22Rv1 (cell line): ENCODE measurements around the gene SYNE3.
"Not testable (repeated sequence)": the region's sequence is repeated elsewhere in the genome, so short reads cannot be mapped to it uniquely, and the experiment has no call there.

ENCODE experiments used
- H3K27ac ChIP-seq: fragments of 450-650 bp; 2 replicates; pipeline ENCODE4 v1.5.1; 2017
- ZFX ChIP-seq: fragments of 450-650 bp; IDR thresholded peaks from 2 replicates; pipeline ENCODE4 v1.6.1; 2017; ENCODE audit warnings: antibody characterized with exemption, borderline replicate concordance
- TF ChIP-seq, protein P1 (sequence below): fragments of 450-650 bp; IDR thresholded peaks from 2 replicates; pipeline ENCODE4 v1.5.1; 2017; ENCODE audit warnings: mild to moderate bottlenecking

SYNE3 gene

DNA sequence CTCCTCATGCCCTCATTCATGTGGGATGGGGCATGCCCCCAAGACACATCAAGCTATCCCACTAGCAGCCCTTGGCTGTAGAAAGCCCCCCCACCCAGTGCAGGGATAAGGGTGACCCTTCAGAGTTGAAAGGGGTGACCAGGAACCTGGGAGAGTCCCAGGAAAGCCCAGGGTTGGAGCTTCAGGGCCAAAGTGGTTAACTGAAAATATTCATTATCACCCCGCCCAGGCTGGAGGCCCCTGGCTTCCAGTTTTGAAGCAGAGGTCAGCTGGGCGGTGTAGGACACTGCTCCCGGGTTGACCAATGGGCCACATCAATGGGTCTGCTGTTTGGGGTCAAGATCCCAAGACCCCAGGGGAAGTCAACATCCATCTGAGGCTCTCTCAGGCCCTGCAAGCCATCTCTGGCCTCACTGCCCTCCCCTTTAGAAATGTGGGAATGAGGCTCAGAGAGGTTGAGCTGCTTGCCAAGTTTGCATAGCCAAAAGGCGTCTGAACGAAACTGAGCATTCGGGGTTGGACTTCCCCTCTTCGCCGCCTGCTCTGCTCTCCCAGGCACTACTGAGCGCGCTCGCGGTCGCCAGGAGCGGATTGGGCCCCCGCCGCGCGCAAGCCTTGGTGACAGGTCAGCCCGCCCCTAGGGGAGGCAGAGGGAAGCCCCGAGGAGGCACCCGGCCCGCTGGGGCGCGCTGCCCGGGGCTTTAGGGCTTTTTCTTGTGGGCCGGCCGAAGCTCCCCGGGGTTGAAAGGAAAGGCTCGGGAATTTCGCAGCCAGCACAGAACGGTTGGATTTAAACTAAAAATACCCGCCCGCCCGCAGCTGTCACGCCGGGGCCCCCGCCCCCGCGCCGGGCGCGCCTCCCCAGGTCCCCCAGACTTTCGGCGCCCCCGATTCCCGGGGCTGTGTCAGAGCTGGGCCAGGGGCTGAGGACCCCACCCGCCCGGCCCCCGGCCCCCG is 576 bp downstream of the SYNE3 start:
- TF ChIP-seq ZFX: no peak
- TF ChIP-seq, protein P1, sequence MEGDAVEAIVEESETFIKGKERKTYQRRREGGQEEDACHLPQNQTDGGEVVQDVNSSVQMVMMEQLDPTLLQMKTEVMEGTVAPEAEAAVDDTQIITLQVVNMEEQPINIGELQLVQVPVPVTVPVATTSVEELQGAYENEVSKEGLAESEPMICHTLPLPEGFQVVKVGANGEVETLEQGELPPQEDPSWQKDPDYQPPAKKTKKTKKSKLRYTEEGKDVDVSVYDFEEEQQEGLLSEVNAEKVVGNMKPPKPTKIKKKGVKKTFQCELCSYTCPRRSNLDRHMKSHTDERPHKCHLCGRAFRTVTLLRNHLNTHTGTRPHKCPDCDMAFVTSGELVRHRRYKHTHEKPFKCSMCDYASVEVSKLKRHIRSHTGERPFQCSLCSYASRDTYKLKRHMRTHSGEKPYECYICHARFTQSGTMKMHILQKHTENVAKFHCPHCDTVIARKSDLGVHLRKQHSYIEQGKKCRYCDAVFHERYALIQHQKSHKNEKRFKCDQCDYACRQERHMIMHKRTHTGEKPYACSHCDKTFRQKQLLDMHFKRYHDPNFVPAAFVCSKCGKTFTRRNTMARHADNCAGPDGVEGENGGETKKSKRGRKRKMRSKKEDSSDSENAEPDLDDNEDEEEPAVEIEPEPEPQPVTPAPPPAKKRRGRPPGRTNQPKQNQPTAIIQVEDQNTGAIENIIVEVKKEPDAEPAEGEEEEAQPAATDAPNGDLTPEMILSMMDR: peak; percentile 30
- no peak overlapping the region for H3K27ac ChIP-seq

DNA sequence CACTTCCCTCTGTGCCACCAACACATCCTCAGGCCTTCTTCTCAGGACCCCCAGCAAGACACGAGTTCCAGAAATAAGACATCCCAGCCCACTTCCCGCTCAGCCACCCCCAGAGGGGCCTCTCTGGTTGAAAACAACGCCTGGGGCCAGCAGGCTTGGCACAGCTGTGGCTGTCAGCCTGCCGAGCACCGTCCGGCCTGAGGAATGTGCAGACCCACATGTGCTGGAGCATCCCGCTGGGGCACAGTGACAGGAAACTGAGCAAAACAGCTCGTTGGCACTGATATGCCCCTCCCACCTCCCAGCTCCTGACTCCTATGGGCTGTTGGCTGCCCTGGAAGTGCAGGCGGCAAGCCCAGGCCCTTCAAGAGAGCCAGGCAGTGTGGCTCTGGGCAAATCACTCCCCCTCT is 1.4 kb downstream of the SYNE3 start:
- no peak for TF ChIP-seq ZFX
- TF ChIP-seq, protein P1: no peak
- H3K27ac ChIP-seq: no peak overlapping the region

DNA sequence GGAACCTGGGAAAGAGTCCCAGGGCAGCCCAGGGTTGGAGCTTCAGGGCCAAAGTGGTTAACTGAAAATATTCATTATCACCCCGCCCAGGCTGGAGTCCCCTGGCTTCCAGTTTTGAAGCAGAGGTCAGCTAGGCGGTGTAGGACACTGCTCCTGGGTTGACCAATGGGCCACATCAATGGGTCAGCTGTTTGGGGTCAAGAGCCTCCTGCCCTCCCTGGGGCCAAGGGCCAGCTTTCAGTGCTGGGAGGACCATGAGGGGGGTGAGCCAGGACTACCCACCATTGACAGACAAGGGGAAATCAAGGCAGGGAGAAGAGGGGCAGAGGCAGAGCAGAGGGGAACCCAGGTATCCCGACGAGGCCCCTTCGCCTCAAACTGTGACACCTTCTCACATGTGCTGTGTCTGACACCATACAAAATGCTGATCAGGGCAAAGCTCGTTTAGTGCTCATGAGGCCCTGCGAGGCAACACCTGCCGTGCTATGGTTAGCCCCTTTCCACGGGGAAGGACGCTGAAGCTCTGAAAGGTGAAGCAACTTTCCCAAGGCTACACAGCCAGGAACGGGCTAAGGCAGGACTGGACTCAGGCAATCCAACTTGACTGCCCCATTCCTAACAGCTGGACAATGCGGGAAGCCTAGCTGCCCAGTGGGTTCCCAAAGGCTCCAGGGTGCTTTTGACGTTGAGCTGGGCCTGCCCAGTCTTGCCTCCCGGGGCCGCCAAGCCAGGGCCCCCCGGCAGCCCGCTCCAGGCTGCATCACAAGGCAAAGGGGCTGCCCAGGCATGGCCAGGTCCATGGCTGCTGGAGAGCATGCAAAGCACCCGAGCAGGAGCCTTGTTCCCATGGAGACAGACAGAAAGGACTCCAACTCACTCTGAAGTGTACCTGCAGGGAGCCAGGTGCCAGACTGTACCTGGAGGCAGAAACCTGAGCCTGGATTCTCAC is 2.0 kb downstream of the SYNE3 start:
- H3K27ac ChIP-seq: no peak overlapping the region
- no peak for TF ChIP-seq ZFX
- TF ChIP-seq, protein P1: no peak

DNA sequence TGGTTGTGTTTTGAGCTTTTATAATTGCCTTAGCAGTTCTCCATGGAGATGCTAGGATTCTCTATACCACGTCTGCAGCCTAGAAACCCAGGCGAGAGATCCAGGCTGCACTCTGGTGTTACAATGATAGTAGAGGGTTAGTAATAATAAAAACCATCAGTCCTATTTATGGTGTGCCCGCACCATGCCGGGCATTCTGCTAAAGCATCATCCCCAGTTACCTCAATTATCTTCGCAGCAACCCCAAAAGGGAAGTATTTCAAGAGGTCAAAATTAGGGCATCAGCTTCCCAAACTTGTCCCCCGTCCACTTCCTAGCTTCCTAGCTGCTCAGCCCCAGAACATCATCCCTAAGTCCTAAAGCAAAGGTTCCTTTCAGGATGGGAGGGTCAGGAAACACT is 3.2 kb downstream of the SYNE3 start:
- no peak overlapping the region for H3K27ac ChIP-seq
- TF ChIP-seq, protein P1: no peak
- TF ChIP-seq ZFX: no peak

DNA sequence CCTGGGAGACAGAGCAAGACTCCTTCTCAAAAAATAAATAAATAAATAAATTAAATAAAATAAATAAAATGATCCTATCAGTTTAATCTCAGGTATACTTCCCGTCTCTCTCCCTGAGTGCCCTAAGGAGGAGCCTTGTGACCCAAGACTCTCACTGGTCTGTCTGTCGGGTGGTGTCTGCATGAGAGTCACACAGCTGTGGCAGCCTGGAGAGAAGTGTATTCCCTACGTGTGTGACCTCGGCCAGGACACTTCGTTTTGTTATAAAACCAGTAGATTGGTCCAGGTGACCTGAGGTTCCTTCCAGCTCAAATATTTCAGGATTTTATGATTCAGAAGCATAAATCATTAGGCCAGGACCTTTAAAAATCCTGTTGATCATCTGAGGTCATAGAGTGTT is 4.8 kb downstream of the SYNE3 start:
- no peak overlapping the region for H3K27ac ChIP-seq
- TF ChIP-seq, protein P1: no peak
- no peak for TF ChIP-seq ZFX

DNA sequence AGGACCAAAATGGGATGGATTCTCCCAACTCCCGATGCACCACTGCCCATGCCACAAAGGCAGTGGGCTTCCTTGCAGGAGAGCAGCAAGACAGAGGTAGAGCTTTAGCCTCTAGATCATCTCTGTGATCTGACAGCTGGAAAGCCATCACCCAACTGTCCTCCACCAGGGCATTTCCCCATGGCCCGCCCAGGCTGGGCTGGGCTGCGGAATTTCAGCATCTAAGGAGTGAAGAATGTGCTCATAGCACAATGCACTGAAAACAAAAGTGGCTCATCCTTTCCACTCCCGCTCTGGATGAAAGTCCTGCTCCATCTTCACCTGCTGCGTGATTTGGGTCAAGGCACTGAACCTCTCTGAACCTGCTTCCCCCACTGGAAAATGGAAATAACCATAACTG is 5.6 kb downstream of the SYNE3 start:
- TF ChIP-seq, protein P1: no peak
- no peak for TF ChIP-seq ZFX
- H3K27ac ChIP-seq: no peak overlapping the region

DNA sequence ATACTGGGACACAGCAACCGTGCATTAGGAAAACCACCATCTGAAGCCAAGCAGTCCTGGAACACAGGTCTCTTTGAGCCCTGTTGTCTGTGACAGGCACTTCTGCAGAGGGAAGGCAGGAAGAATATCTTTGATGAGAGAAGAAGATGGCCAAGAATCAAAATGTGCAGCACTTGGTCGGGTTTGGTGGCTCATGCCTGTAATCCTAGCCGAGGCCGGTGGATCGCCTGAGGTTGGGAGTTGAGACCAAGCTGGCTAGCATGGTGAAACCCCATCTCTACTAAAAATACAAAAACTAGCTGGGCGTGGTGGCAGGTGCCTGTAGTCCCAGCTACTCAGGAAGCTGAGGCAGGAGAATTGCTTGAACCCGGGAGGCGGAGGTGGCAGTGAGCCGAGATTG is 6.1 kb downstream of the SYNE3 start:
- not testable (repeated sequence) for H3K27ac ChIP-seq
